Osteoblast (primary cell): Measurements from ENCODE around the gene SENP6. TPM values are rescaled to one million over a fixed set of nuclear protein-coding genes. Genes with fewer than 3 reads are reported as not detected.
A peak's percentile ranks its signal among the peaks of the same experiment; 100 is the strongest.

Experiments
- DNase-seq: peaks from one replicate; pipeline ENCODE4 v3.0.0; 2011; ENCODE audit warnings: low spot score, mixed read lengths; ENCODE audit not compliant: insufficient read length; ENCODE audit errors: missing footprints
- H2AFZ ChIP-seq: 2 replicates; pipeline ENCODE4 v1.6.0; 2011; ENCODE audit warnings: mild to moderate bottlenecking, low read length
- H3K27ac ChIP-seq: 2 replicates; pipeline ENCODE4 v1.5.1; 2011; ENCODE audit warnings: mild to moderate bottlenecking, low read depth, low read length, moderate library complexity
- H3K27me3 ChIP-seq: 2 replicates; pipeline ENCODE4 v1.6.0; 2012; ENCODE audit warnings: mild to moderate bottlenecking, control low read depth, inconsistent platforms, low read length, moderate library complexity; ENCODE audit not compliant: insufficient read depth
- H3K36me3 ChIP-seq: 2 replicates; pipeline ENCODE4 v1.5.1; 2011; ENCODE audit warnings: mild to moderate bottlenecking, low read length, control low read depth, moderate library complexity; ENCODE audit not compliant: insufficient read depth
- H3K4me1 ChIP-seq: 2 replicates; pipeline ENCODE4 v1.5.1; 2011; ENCODE audit warnings: mild to moderate bottlenecking, low read length, control low read depth, moderate library complexity; ENCODE audit not compliant: insufficient read depth
- H3K4me2 ChIP-seq: 2 replicates; pipeline ENCODE4 v1.6.0; 2011; ENCODE audit warnings: mild to moderate bottlenecking, low read length; ENCODE audit not compliant: insufficient read depth
- H3K4me3 ChIP-seq: fragments of 200-600 bp; sonication (generic); 3 replicates; pipeline ENCODE4 v1.5.1; 2012; ENCODE audit warnings: mild to moderate bottlenecking, low read length, inconsistent platforms; ENCODE audit not compliant: insufficient read depth
- H3K79me2 ChIP-seq: 2 replicates; pipeline ENCODE4 v1.6.0; 2012; ENCODE audit warnings: mild to moderate bottlenecking, low read length, control low read depth, inconsistent platforms; ENCODE audit not compliant: insufficient read depth
- H3K9me3 ChIP-seq: 2 replicates; pipeline ENCODE4 v1.5.1; 2011; ENCODE audit warnings: low read depth, low read length, control low read depth
- H4K20me1 ChIP-seq: 2 replicates; pipeline ENCODE4 v1.6.0; 2012; ENCODE audit warnings: mild to moderate bottlenecking, low read length, control low read depth; ENCODE audit not compliant: insufficient read depth
- CTCF ChIP-seq: IDR thresholded peaks from 2 replicates; pipeline ENCODE4 v1.5.1; 2011; ENCODE audit warnings: mild to moderate bottlenecking, low read depth, low read length, moderate library complexity; ENCODE audit errors: extremely low read depth
- total RNA-seq: library from RNA; depleted of rRNA; stranded (reverse); fragments of >200 nt; gene quantifications from 2 replicates; pipeline ENCODE4 v1.2.3, GENCODE V29; 2012

SENP6 gene
- total RNA-seq, 1 donor = 107 TPM

- H3K27me3 ChIP-seq = no peaks in the 10 kb centered on the region
- H3K4me2 ChIP-seq = peak overlapping the region; percentile 89
- H3K27ac ChIP-seq = peak overlapping the region; percentile 92
- peaks cover 4% of the 10 kb centered on the region for H3K4me1 ChIP-seq
- no peaks in the 10 kb centered on the region for H3K36me3 ChIP-seq
- H3K9me3 ChIP-seq = no peaks in the 10 kb centered on the region
- no peak overlapping the region for H2AFZ ChIP-seq
- H3K4me3 ChIP-seq = peak overlapping the region; percentile 97
- H3K79me2 ChIP-seq = peaks cover 76% of the 10 kb centered on the region
- no peak for DNase-seq
- TF ChIP-seq CTCF = no peak
- peaks cover 48% of the 10 kb centered on the region for H4K20me1 ChIP-seq
Observed at GRCh38 chr6:75603106-75603420, 1.4 kb downstream of the SENP6 start.

- Histone ChIP-seq H3K27ac (no peak overlapping the region), H3K4me2 (peak overlapping the region; percentile 89), H3K79me2 (peaks cover 88% of the 10 kb centered on the region), H4K20me1 (peaks cover 60% of the 10 kb centered on the region), H3K4me3 (peak overlapping the region; percentile 97), H3K27me3 (no peaks in the 10 kb centered on the region), H3K36me3 (no peaks in the 10 kb centered on the region), H3K9me3 (no peaks in the 10 kb centered on the region), H3K4me1 (peaks cover 8% of the 10 kb centered on the region), H2AFZ (no peak overlapping the region)
- DNase-seq = no peak
- no peak for TF ChIP-seq CTCF
Observed at GRCh38 chr6:75604294-75604693, 2.6 kb downstream of the SENP6 start.

- H3K9me3 ChIP-seq = no peaks in the 10 kb centered on the region
- no peak overlapping the region for H3K4me3 ChIP-seq
- H3K27me3 ChIP-seq = no peaks in the 10 kb centered on the region
- H3K36me3 ChIP-seq = no peaks in the 10 kb centered on the region
- peaks cover 98% of the 10 kb centered on the region for H3K79me2 ChIP-seq
- no peak for DNase-seq
- TF ChIP-seq CTCF = no peak
- H3K27ac ChIP-seq = no peak overlapping the region
- peaks cover 18% of the 10 kb centered on the region for H3K4me1 ChIP-seq
- peaks cover 73% of the 10 kb centered on the region for H4K20me1 ChIP-seq
- H3K4me2 ChIP-seq = no peak overlapping the region
- H2AFZ ChIP-seq = no peak overlapping the region
Observed at GRCh38 chr6:75605635-75606034, 4.0 kb downstream of the SENP6 start.

- DNase-seq = no peak
- H3K79me2 ChIP-seq = peaks cover 100% of the 10 kb centered on the region
- no peak overlapping the region for H2AFZ ChIP-seq
- no peaks in the 10 kb centered on the region for H3K36me3 ChIP-seq
- H3K27ac ChIP-seq = no peak overlapping the region
- H4K20me1 ChIP-seq = peaks cover 95% of the 10 kb centered on the region
- H3K4me3 ChIP-seq = no peak overlapping the region
- peaks cover 41% of the 10 kb centered on the region for H3K4me1 ChIP-seq
- no peaks in the 10 kb centered on the region for H3K9me3 ChIP-seq
- H3K27me3 ChIP-seq = no peaks in the 10 kb centered on the region
- TF ChIP-seq CTCF = no peak
- no peak overlapping the region for H3K4me2 ChIP-seq
Observed at GRCh38 chr6:75608304-75608703, 6.6 kb downstream of the SENP6 start.
